OCI-LY7 (cell line): ENCODE data around the gene MAPT. TPM values are rescaled to one million over a fixed set of nuclear protein-coding genes. Genes with fewer than 3 reads are reported as not detected.

Experiments
- BruUV-seq: library from RNA; stranded (reverse); fragments of 400-500 nt; replicated peaks from 2 replicates; lab custom pipeline; 2021; lab: Mats Ljungman, UMichigan
- CTCF ChIA-PET: fragments of 300-600 bp; sonication (Branson Sonifier 250); formaldehyde crosslinking; loops from one replicate; lab custom pipeline; 2022; ENCODE audit warnings: antibody characterized with exemption; ENCODE audit not compliant: unreplicated experiment; lab: Charles Lee
- POLR2A ChIA-PET: fragments of 300-600 bp; sonication (Branson Sonifier 250); formaldehyde crosslinking; loops from one replicate; lab custom pipeline; 2022; ENCODE audit warnings: antibody characterized with exemption; lab: Charles Lee
- DNase-seq: peaks from one replicate; pipeline ENCODE4 v3.0.0-alpha.2; 2015; ENCODE audit warnings: low spot score
- H2AFZ ChIP-seq: fragments of 200-600 bp; sonication (generic), shearing (Covaris generic); 2 replicates; pipeline ENCODE4 v1.6.1; 2014; ENCODE audit warnings: mild to moderate bottlenecking, antibody characterized with exemption, low read length, moderate library complexity
- H3K27ac ChIP-seq: fragments of 200-600 bp; sonication (generic); 2 replicates; pipeline ENCODE4 v1.5.1; 2014; ENCODE audit warnings: mixed run types, low read depth, mild to moderate bottlenecking, moderate library complexity, low read length, inconsistent platforms; ENCODE audit not compliant: poor library complexity, severe bottlenecking
- H3K36me3 ChIP-seq: fragments of 200-600 bp; sonication (generic); 2 replicates; pipeline ENCODE4 v1.6.1; 2014; ENCODE audit warnings: mild to moderate bottlenecking, antibody characterized with exemption, low read length, moderate library complexity, mixed read lengths; ENCODE audit not compliant: insufficient read depth
- H3K4me1 ChIP-seq: fragments of 200-600 bp; sonication (generic); 2 replicates; pipeline ENCODE4 v1.5.1; 2014; ENCODE audit warnings: mild to moderate bottlenecking, low read length; ENCODE audit not compliant: insufficient read depth, poor library complexity, severe bottlenecking
- H3K4me2 ChIP-seq: fragments of 200-600 bp; sonication (generic); 2 replicates; pipeline ENCODE4 v1.6.1; 2014; ENCODE audit warnings: mild to moderate bottlenecking, low read length
- H3K4me3 ChIP-seq: fragments of 200-600 bp; sonication (generic); 2 replicates; pipeline ENCODE4 v1.5.1; 2014; ENCODE audit warnings: mild to moderate bottlenecking, low read depth, low read length; ENCODE audit not compliant: poor library complexity, severe bottlenecking
- H3K79me2 ChIP-seq: fragments of 200-600 bp; sonication (generic); 2 replicates; pipeline ENCODE4 v1.6.1; 2016; ENCODE audit warnings: low read depth, mild to moderate bottlenecking, low read length, moderate library complexity, mixed read lengths; ENCODE audit not compliant: insufficient read depth
- H3K9me2 ChIP-seq: fragments of 200-600 bp; sonication (generic); 2 replicates; pipeline ENCODE4 v1.6.1; 2016; ENCODE audit warnings: mild to moderate bottlenecking, low read length, mixed read lengths; ENCODE audit not compliant: insufficient read depth
- H3K9me3 ChIP-seq: fragments of 200-600 bp; sonication (generic); 2 replicates; pipeline ENCODE4 v1.6.1; 2014; ENCODE audit warnings: mild to moderate bottlenecking, mixed run types, low read length, mixed read lengths
- H4K20me1 ChIP-seq: fragments of 200-600 bp; sonication (generic); 2 replicates; pipeline ENCODE4 v1.6.1; 2014; ENCODE audit warnings: mild to moderate bottlenecking, antibody characterized with exemption, low read length, moderate library complexity, mixed read lengths; ENCODE audit not compliant: insufficient read depth
- EZH2phosphoT487 ChIP-seq: fragments of 200-600 bp; sonication (generic); IDR thresholded peaks from 2 replicates; pipeline ENCODE4 v1.6.1; 2018; ENCODE audit warnings: low read depth, borderline replicate concordance, mild to moderate bottlenecking, mixed run types, antibody characterized with exemption, low read length, moderate library complexity, mixed read lengths
- intact Hi-C: fragments of 100-400 bp; cut with micrococcal nuclease; formaldehyde crosslinking; loops from one replicate; pipeline ENCODE4 v1.10.0; 2022; ENCODE audit not compliant: unreplicated experiment
- total RNA-seq, 2 experiments: library from RNA; depleted of rRNA in 1 of 2; stranded (reverse); fragments of >200 nt in 1 of 2; shearing (Covaris generic) in 1 of 2; gene quantifications; 2 replicates each; pipeline ENCODE4 v1.2.3, GENCODE V29; 2014 to 2022
- TF ChIP-seq, protein P1 (sequence below): fragments of 200-600 bp; sonication (generic); conservative IDR thresholded peaks from 2 replicates; pipeline ENCODE4 v1.5.1; 2014; ENCODE audit warnings: mild to moderate bottlenecking, antibody characterized with exemption, low read length, moderate library complexity, mixed read lengths

Gene MAPT
- total RNA-seq, 2 experiments from 2014 or later = 0.44 TPM; not detected in 1

DNA sequence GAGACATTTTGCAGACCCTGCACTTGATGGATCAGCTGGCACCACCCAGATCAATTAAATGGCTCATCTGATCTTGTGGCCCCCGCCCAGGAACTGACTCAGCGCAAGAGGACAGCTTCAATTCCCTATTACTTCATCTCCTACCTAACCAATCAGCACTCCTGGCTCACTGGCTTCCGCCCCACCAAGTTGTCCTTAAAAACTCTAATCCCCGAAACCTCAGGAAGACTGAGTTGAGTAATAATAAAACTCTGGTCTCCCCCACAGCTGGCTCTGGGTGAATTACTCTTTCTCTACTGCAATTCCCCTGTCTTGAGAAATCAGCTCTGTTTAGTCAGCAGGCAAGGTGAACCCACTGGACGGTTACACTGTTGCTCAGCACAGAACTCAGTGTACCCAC, 26.1 kb upstream of the MAPT start:
- Histone ChIP-seq H3K9me3 (no peaks in the 10 kb centered on the region), H4K20me1 (no peaks in the 10 kb centered on the region), H3K4me3 (no peak overlapping the region), H2AFZ (no peak overlapping the region), H3K9me2 (no peaks in the 10 kb centered on the region), H3K36me3 (no peaks in the 10 kb centered on the region), H3K4me1 (no peaks in the 10 kb centered on the region), H3K4me2 (no peak overlapping the region), H3K27ac (no peak overlapping the region), H3K79me2 (no peaks in the 10 kb centered on the region)
- ChIA-PET POLR2A (no interaction called here), CTCF (no interaction called here)
- no peak for DNase-seq
- TF ChIP-seq EZH2phosphoT487 = no peak
- TF ChIP-seq, protein P1, sequence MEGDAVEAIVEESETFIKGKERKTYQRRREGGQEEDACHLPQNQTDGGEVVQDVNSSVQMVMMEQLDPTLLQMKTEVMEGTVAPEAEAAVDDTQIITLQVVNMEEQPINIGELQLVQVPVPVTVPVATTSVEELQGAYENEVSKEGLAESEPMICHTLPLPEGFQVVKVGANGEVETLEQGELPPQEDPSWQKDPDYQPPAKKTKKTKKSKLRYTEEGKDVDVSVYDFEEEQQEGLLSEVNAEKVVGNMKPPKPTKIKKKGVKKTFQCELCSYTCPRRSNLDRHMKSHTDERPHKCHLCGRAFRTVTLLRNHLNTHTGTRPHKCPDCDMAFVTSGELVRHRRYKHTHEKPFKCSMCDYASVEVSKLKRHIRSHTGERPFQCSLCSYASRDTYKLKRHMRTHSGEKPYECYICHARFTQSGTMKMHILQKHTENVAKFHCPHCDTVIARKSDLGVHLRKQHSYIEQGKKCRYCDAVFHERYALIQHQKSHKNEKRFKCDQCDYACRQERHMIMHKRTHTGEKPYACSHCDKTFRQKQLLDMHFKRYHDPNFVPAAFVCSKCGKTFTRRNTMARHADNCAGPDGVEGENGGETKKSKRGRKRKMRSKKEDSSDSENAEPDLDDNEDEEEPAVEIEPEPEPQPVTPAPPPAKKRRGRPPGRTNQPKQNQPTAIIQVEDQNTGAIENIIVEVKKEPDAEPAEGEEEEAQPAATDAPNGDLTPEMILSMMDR = no peak
- intact Hi-C loops = no loop called here
- no TSS peak for BruUV-seq

DNA sequence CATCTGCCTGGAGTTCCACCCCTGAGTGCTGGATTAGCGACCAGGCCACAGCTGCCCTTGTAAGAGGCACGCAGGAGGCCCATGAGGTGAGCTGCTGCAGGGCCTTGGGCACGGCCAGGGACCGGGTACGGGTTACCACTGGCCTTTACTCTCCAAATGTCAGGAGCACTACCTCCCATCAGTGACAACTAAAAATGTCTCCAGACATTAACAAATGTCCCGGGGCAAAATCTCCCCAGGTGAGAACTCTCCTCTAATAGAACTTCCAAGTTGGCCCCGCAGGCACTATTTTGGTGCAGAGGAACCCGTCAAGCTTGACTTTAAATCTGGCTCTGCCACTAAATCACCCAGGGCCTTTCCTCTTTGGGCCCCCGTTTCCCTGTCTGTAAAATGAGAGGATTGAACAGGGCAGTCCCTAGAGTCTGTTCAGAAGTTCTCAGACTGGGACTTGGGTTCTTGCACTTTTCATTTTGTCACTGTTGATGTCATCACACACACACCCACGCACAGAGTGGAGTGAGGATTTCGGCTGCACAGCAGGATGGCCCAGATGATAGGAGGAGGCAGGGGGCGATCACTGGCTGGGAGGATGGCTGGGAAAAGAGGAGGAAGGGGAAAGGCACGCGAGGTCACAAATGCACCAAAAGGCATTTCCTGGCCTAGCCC, 24.5 kb upstream of the MAPT start:
- Histone ChIP-seq H4K20me1 (no peaks in the 10 kb centered on the region), H3K36me3 (no peaks in the 10 kb centered on the region), H3K4me1 (no peaks in the 10 kb centered on the region), H2AFZ (no peak overlapping the region), H3K9me2 (no peaks in the 10 kb centered on the region), H3K27ac (no peak overlapping the region), H3K9me3 (no peaks in the 10 kb centered on the region), H3K79me2 (no peaks in the 10 kb centered on the region), H3K4me3 (no peak overlapping the region), H3K4me2 (no peak overlapping the region)
- ChIA-PET POLR2A (no interaction called here), CTCF (no interaction called here)
- BruUV-seq = no TSS peak
- no peak for DNase-seq
- TF ChIP-seq, protein P1 = no peak
- no peak for TF ChIP-seq EZH2phosphoT487
- intact Hi-C loops = no loop called here

DNA sequence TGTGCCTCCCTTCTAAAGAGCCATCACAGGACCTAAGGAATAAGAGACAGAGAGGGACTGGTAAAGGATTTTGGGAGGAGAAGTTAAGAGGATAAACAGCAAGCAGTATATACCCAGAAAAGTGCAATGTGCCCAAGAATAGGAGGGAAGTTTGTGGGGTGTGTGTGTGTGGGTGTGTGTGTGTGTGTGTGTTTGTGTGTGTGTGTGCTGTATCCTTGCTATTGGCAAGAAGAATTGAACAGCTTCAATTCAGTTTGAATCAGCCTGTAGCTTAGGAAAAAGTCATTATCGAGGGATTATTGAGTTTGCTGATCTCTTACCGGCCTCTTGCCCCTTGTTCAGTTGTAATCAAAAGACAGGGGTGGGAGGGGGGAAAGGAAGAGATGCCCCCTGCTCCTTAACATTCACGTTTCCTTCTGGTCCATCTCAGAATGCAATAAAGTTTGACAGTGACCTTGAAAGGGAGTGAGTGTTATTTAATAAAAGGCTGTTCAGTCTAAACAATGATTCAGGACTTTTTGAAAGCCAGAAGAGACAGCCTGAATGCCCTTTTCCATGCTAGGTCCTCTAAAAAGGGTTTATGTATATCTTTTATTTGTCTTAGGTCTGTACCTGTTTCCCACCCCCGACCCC, 23.9 kb upstream of the MAPT start:
- intact Hi-C loops = no loop called here

More for the DNA sequence above, 23.9 kb upstream of the MAPT start:
- Histone ChIP-seq H4K20me1 (no peaks in the 10 kb centered on the region), H3K4me2 (no peak overlapping the region), H3K4me3 (no peak overlapping the region), H3K36me3 (no peaks in the 10 kb centered on the region), H3K9me2 (no peaks in the 10 kb centered on the region), H3K9me3 (no peaks in the 10 kb centered on the region), H3K27ac (no peak overlapping the region), H3K79me2 (no peaks in the 10 kb centered on the region), H2AFZ (no peak overlapping the region), H3K4me1 (no peaks in the 10 kb centered on the region)
- BruUV-seq = no TSS peak
- TF ChIP-seq, protein P1 = no peak
- DNase-seq = no peak
- CTCF ChIA-PET = no interaction called here
- POLR2A ChIA-PET = no interaction called here
